Endothelial cell of umbilical vein (primary cell): ENCODE measurements around the gene ZNF83. TPM values are rescaled to one million over a fixed set of nuclear protein-coding genes. Genes with fewer than 3 reads are reported as not detected.

Experiments used
- BruUV-seq: library from RNA; stranded (reverse); fragments of 400-500 nt; replicated peaks from 2 replicates; lab custom pipeline; 2021; lab: Mats Ljungman, UMichigan
- CTCF ChIA-PET: fragments of 300-600, 350-600 bp; sonication (Branson Sonifier 250); formaldehyde crosslinking; loops from one replicate; lab custom pipeline; 2021; ENCODE audit warnings: antibody characterized with exemption, inconsistent platforms; lab: Charles Lee
- POLR2A ChIA-PET: fragments of 300-600, 350-600 bp; sonication (Branson Sonifier 250); formaldehyde crosslinking; loops from one replicate; lab custom pipeline; 2021; ENCODE audit warnings: antibody characterized with exemption, inconsistent platforms; lab: Charles Lee
- DNase-seq: peaks from one replicate; pipeline ENCODE4 v3.0.0-alpha.2; 2011; ENCODE audit warnings: low read depth, low spot score
- FAIRE-seq: peaks from 2 replicates; lab custom pipeline; 2011; peaks lifted over from hg19 to GRCh38; lab: Jason Lieb, UNC
- H2AFZ ChIP-seq: 2 replicates; pipeline ENCODE4 v1.6.0; 2012; ENCODE audit warnings: low read depth, low read length, control low read depth, inconsistent platforms
- H3K27ac ChIP-seq: 2 replicates; pipeline ENCODE4 v1.5.1; 2011; ENCODE audit warnings: low read depth, mild to moderate bottlenecking, control low read depth, low read length, moderate library complexity; ENCODE audit not compliant: insufficient read depth
- H3K27me3 ChIP-seq, 2 experiments: 2 replicates each; pipeline versions ENCODE4 v1.6.0 to v1.6.1; 2011; ENCODE audit warnings: low read length in 2 of 2, mixed read lengths in 1 of 2; ENCODE audit not compliant: control insufficient read depth in 2 of 2, insufficient read depth in 2 of 2
- H3K36me3 ChIP-seq, 2 experiments: 2 replicates in 1 of 2; 3 replicates in 1 of 2; pipeline ENCODE4 v1.5.1; 2011; ENCODE audit warnings: low read length in 2 of 2, mild to moderate bottlenecking in 1 of 2, moderate library complexity in 1 of 2; ENCODE audit not compliant: control insufficient read depth in 2 of 2, insufficient read depth in 2 of 2; ENCODE audit errors: extremely low read depth in 1 of 2
- H3K4me1 ChIP-seq: 3 replicates; pipeline ENCODE4 v1.5.1; 2011; ENCODE audit warnings: mild to moderate bottlenecking, low read length; ENCODE audit not compliant: control insufficient read depth, insufficient read depth; ENCODE audit errors: extremely low read depth
- H3K4me2 ChIP-seq: 2 replicates; pipeline ENCODE4 v1.6.1; 2011; ENCODE audit warnings: low read length, control low read depth, mixed read lengths; ENCODE audit not compliant: insufficient read depth
- H3K4me3 ChIP-seq, 3 experiments: fragments of 200-600 bp in 1 of 3; sonication (generic), shearing (Covaris generic) in 1 of 3; replicated peaks in 1 of 3; 2 replicates each; pipeline ENCODE4 v1.5.1; 2011 to 2016; ENCODE audit warnings: control low read depth in 3 of 3, low read length in 3 of 3, mild to moderate bottlenecking in 2 of 3, inconsistent platforms in 1 of 3, low read depth in 1 of 3, moderate library complexity in 1 of 3; ENCODE audit not compliant: insufficient read depth in 1 of 3
- H3K79me2 ChIP-seq: 2 replicates; pipeline ENCODE4 v1.6.0; 2012; ENCODE audit warnings: low read length, inconsistent platforms; ENCODE audit not compliant: control insufficient read depth, insufficient read depth
- H3K9ac ChIP-seq: replicated peaks from 2 replicates; pipeline ENCODE3; 2011; ENCODE audit warnings: low read length, control low read depth; ENCODE audit not compliant: insufficient read depth; ENCODE audit errors: extremely low read depth
- H3K9me1 ChIP-seq: replicated peaks from 3 replicates; pipeline ENCODE4 v1.6.0; 2011; ENCODE audit warnings: mild to moderate bottlenecking, low read length; ENCODE audit not compliant: control insufficient read depth, insufficient read depth; ENCODE audit errors: extremely low read depth
- H3K9me3 ChIP-seq: replicated peaks from 2 replicates; pipeline ENCODE4 v1.5.1; 2012; ENCODE audit warnings: low read length, inconsistent platforms; ENCODE audit not compliant: control insufficient read depth, insufficient read depth
- H4K20me1 ChIP-seq: replicated peaks from 2 replicates; pipeline ENCODE3; 2011; ENCODE audit warnings: mild to moderate bottlenecking, low read length; ENCODE audit not compliant: control insufficient read depth, insufficient read depth; ENCODE audit errors: extremely low read depth
- EZH2 ChIP-seq: IDR thresholded peaks from 2 replicates; pipeline ENCODE4 v1.6.1; 2012; ENCODE audit warnings: borderline replicate concordance, low read depth, mild to moderate bottlenecking, moderate library complexity, low read length, inconsistent platforms; ENCODE audit not compliant: severe bottlenecking
- FOS ChIP-seq: IDR thresholded peaks from 2 replicates; pipeline ENCODE4 v1.6.1; 2011; ENCODE audit warnings: mild to moderate bottlenecking, low read length, moderate library complexity, borderline replicate concordance; ENCODE audit not compliant: insufficient read depth
- GATA2 ChIP-seq: IDR thresholded peaks from 2 replicates; pipeline ENCODE4 v1.7.0; 2011; ENCODE audit warnings: low read depth, mild to moderate bottlenecking, moderate library complexity, mixed read lengths, low read length; ENCODE audit not compliant: insufficient read length, insufficient read depth
- JUN ChIP-seq: IDR thresholded peaks from 2 replicates; pipeline ENCODE4 v1.6.1; 2011; ENCODE audit warnings: borderline replicate concordance, low read depth; ENCODE audit not compliant: insufficient read length, insufficient read depth
- MYC ChIP-seq: IDR thresholded peaks from one replicate; pipeline ENCODE4 v1.6.1; 2011; ENCODE audit warnings: mild to moderate bottlenecking, low read depth, low read length
- POLR2A ChIP-seq: IDR thresholded peaks from 2 replicates; pipeline ENCODE4 v1.6.1; 2012; ENCODE audit warnings: low read depth, mild to moderate bottlenecking, control low read depth, low read length
- POLR2AphosphoS5 ChIP-seq: IDR thresholded peaks from 2 replicates; pipeline ENCODE4 v1.6.1; 2012; ENCODE audit warnings: low read depth, mild to moderate bottlenecking, control low read depth, low read length, moderate library complexity; ENCODE audit not compliant: insufficient read depth
- dilution Hi-C: fragments of 300-500 bp; cut with MboI; formaldehyde crosslinking; loops from one replicate; pipeline ENCODE4 v1.15.0; 2019; ENCODE audit warnings: low sequenced_read_pairs; ENCODE audit not compliant: extremely low pct_ligation_motif_present
- intact Hi-C: fragments of 100-400 bp; cut with micrococcal nuclease; formaldehyde crosslinking; loops from one replicate; pipeline ENCODE4 v1.10.0; 2022
- polyA plus RNA-seq, 4 experiments: library from polyadenylated mRNA; depleted of rRNA in 3 of 4; stranded (reverse) in 3 of 4; unstranded in 1 of 4; fragments of >200 nt; gene quantifications; 2 replicates each; pipeline versions ENCODE4 v1.2.1 to v1.2.3, GENCODE V29; 2011 to 2012; ENCODE audit warnings: missing spikeins in 1 of 4
- total RNA-seq: library from RNA; stranded (reverse); gene quantifications from 2 replicates; pipeline ENCODE4 v1.2.3, GENCODE V29; 2021
- TF ChIP-seq, protein P1 (sequence below), 2 donors: IDR thresholded peaks; 1 replicate in 1 of 2; 2 replicates in 1 of 2; pipeline ENCODE4 v1.5.1; 2011; ENCODE audit warnings: low read length in 2 of 2, mild to moderate bottlenecking in 2 of 2, moderate library complexity in 2 of 2, control low read depth in 1 of 2, inconsistent platforms in 1 of 2, low read depth in 1 of 2; ENCODE audit not compliant: insufficient read depth in 1 of 2; ENCODE audit errors: extremely low read depth in 1 of 2
- TF ChIP-seq, protein P2 (sequence below): IDR thresholded peaks from 2 replicates; pipeline ENCODE4 v1.6.1; 2011; ENCODE audit not compliant: insufficient read depth, insufficient read length

ZNF83 gene
- total and polyA plus RNA-seq, 2 donors (not counting 3 experiments of a cell fraction or from before 2014, with no cell fraction given): 32.3 to 41.4 TPM

DNA sequence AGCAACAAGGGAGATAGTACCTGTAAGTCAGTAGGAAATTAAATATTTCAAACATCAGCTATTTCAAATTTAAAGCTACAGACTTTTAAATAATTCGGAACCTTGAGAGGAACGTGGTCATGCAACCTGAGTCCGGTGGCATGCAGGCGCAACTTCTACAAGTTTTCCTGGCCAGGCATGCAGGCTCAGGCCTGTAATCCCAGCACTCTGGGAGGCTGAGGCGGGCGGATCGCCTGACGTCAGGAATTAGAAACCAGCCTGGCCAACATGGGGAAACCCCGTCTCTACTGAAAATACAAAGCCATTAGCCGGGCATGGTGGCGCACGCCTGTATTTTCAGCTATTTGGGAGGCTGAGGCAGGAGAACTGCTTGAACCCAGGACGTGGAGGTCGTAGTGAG is 70.2 kb downstream of the ZNF83 start:
- intact Hi-C loops (no loop called here), dilution Hi-C loops (no loop called here)
- Histone ChIP-seq H3K27ac (no peak overlapping the region), H3K4me2 (no peak overlapping the region), H3K79me2 (peaks cover 6% of the 10 kb centered on the region), H3K9me1 (no peaks in the 10 kb centered on the region), H3K27me3 (no peaks in the 10 kb centered on the region), H4K20me1 (no peaks in the 10 kb centered on the region), H3K36me3 (peaks cover 0 to 5% of the 10 kb centered on the region in 2 experiments), H3K9ac (no peak overlapping the region), H3K4me1 (no peaks in the 10 kb centered on the region), H3K9me3 (no peaks in the 10 kb centered on the region), H3K4me3 (no peak overlapping the region), H2AFZ (no peak overlapping the region)
- ChIA-PET CTCF (no interaction called here), POLR2A (no interaction called here)
- no TSS peak for BruUV-seq
- TF ChIP-seq EZH2 (no peak), MYC (no peak), FOS (no peak), POLR2AphosphoS5 (no peak), JUN (no peak), GATA2 (no peak), POLR2A (no peak)
- TF ChIP-seq, protein P1, sequence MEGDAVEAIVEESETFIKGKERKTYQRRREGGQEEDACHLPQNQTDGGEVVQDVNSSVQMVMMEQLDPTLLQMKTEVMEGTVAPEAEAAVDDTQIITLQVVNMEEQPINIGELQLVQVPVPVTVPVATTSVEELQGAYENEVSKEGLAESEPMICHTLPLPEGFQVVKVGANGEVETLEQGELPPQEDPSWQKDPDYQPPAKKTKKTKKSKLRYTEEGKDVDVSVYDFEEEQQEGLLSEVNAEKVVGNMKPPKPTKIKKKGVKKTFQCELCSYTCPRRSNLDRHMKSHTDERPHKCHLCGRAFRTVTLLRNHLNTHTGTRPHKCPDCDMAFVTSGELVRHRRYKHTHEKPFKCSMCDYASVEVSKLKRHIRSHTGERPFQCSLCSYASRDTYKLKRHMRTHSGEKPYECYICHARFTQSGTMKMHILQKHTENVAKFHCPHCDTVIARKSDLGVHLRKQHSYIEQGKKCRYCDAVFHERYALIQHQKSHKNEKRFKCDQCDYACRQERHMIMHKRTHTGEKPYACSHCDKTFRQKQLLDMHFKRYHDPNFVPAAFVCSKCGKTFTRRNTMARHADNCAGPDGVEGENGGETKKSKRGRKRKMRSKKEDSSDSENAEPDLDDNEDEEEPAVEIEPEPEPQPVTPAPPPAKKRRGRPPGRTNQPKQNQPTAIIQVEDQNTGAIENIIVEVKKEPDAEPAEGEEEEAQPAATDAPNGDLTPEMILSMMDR (IDR thresholded peaks at IDR 0.05; ENCODE audit: extremely low read depth in 1 of 2, insufficient read depth in 1 of 2, low read depth in 1 of 2, low read length in 2 of 2): no peak
- TF ChIP-seq, protein P2, sequence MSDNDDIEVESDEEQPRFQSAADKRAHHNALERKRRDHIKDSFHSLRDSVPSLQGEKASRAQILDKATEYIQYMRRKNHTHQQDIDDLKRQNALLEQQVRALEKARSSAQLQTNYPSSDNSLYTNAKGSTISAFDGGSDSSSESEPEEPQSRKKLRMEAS: no peak
- no peak for DNase-seq
- FAIRE-seq: no peak
